Lower leg skin (tissue), 3 donors: ENCODE measurements around the gene JAM3.

ENCODE experiments used
- POLR2A ChIP-seq, 2 donors: fragments of 450-650 bp; IDR thresholded peaks; one replicate each; pipeline ENCODE4 v1.6.1; 2016 to 2017; ENCODE audit warnings: antibody characterized with exemption in 2 of 2, mild to moderate bottlenecking in 1 of 2, moderate library complexity in 1 of 2
- TF ChIP-seq, protein P1 (sequence below), 3 donors: fragments of 450-650 bp; IDR thresholded peaks; one replicate each; pipeline ENCODE4 v1.5.1; 2016; ENCODE audit warnings: antibody characterized with exemption in 3 of 3, mild to moderate bottlenecking in 3 of 3, moderate library complexity in 2 of 3

DNA sequence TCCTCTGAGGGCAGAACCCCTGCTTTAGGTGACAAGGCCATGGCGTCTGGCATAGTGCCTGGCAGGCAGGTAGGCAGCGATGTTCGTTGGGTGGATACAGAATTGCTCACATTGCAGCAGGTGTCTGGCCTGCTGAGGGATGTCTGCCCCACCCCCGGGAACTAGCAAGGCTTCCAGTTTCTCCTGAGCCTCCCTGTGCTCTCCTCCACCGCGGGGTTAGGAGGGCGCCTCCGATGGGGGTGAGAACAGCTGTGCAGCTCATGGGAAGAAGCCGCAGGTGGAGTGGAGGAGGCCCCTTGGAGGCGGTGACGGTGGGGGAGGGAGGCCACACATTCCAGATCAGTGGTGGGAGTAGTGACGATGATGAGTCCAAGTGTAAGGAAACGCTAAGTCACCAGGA lies 48.3 kb upstream of the JAM3 start:
- TF ChIP-seq POLR2A (IDR thresholded peaks at IDR 0.05): no peak
- TF ChIP-seq, protein P1, sequence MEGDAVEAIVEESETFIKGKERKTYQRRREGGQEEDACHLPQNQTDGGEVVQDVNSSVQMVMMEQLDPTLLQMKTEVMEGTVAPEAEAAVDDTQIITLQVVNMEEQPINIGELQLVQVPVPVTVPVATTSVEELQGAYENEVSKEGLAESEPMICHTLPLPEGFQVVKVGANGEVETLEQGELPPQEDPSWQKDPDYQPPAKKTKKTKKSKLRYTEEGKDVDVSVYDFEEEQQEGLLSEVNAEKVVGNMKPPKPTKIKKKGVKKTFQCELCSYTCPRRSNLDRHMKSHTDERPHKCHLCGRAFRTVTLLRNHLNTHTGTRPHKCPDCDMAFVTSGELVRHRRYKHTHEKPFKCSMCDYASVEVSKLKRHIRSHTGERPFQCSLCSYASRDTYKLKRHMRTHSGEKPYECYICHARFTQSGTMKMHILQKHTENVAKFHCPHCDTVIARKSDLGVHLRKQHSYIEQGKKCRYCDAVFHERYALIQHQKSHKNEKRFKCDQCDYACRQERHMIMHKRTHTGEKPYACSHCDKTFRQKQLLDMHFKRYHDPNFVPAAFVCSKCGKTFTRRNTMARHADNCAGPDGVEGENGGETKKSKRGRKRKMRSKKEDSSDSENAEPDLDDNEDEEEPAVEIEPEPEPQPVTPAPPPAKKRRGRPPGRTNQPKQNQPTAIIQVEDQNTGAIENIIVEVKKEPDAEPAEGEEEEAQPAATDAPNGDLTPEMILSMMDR (IDR thresholded peaks at IDR 0.05): no peak
